GM18951 (cell line): ENCODE results near the gene COBL.

ENCODE experiments used
- POLR2A ChIP-seq: IDR thresholded peaks from 4 replicates; pipeline ENCODE4 v1.6.1; 2011; ENCODE audit warnings: mild to moderate bottlenecking; ENCODE audit not compliant: insufficient read length, insufficient read depth; ENCODE audit errors: extremely low read depth
- in situ Hi-C: fragments of 300-500 bp; cut with MboI; formaldehyde crosslinking; loops from one replicate; pipeline ENCODE4 v1.12.0; 2022; ENCODE audit warnings: low sequenced_read_pairs, mixed read lengths, inconsistent platforms; ENCODE audit not compliant: unreplicated experiment

The COBL gene

GRCh38 chr7:51150193-51150592 is 166.4 kb downstream of the COBL start:
- TF ChIP-seq POLR2A: no peak
- in situ Hi-C loops: no loop called here

- no peak for TF ChIP-seq POLR2A
- in situ Hi-C loops: no loop called here
These were observed 168.4 kb downstream of the COBL start for GRCh38 chr7:51148216-51148615.

DNA sequence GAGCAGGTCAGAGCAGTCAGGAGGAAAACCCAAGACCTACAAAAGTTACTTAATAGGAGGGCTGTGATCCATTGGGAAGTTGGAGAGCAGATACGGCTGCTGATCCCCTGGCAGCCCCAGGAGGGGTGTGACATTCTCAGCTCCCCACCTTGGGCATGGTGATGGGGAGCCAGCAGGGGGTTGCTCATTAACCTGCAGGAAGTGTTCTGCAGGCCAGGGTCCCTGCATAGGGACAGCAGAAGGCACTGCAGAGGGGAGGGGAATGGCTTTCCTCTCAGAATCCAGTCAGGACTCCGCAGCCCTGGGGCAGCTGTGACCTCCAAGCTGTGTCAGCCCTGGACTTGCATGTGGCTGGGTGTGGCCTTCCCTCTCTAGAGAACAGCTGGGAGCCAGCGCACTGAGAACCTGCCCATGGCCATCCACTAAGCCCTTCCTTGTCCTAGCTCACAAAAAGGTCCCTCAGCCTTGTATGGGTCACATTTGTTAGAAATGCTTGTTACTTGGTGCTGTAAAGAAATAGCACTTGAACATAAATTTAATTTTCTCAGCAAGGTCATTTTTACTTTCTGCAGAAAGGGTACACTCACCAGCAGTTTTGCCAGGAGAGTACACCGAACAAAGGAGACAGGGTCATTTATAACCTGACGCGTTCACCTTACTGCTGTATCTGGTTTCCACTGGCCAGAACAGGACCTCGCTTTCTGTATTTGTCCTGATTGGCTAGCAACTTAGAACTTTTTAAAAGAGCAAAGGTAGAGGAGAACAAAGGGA is 169.6 kb downstream of the COBL start:
- TF ChIP-seq POLR2A: no peak
- in situ Hi-C loops: no loop called here

DNA sequence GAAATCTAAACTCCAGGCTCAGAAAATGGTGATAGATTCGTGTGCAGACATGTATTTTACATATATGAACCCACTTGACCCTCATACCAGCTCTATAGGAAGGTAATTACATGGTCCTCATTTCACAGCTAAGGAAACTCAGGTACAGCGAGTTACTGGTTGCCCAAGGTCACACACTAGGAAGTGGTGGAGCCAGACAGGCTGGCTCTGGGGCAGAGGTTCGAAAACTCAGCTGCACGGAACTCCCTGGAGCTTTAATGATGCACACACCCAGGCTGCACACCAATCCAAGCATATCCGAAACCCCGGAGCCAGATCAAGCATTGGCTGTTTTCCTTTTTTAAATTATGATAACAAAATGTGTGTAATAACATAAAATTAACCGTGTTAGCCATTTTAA is 172.4 kb downstream of the COBL start:
- in situ Hi-C loops: no loop called here

GRCh38 chr7:51142741-51143385 is 173.7 kb downstream of the COBL start:
- no peak for TF ChIP-seq POLR2A
- in situ Hi-C loops: no loop called here

More for the DNA sequence above, 172.4 kb downstream of the COBL start:
- no peak for TF ChIP-seq POLR2A

DNA sequence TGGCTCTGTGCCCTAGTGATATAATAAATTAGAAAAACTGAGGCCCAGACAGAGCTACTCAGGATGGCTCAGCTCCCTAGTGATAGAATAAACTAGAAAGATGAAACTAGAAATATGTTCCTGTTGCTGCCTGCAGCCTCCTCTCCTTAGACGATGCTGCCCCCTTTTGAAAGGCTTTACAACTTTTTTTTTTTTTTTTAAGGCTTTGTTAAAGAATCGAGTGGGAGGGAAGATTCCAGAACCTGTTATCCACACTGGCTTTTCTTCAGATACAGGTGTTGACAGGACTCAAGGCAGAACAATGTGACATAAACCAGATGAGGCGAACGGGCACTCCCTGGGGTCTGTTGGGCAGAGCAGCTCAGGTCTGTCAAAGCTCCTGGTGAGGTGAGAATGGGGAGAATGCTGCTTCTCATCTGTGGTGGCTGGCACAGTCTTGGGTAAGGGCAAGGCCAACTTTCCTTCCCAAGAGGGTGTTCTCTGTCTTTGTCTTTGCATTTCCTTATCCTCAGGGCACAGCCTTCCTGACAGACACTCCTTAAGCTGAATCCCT is 175.1 kb downstream of the COBL start:
- TF ChIP-seq POLR2A: no peak
- in situ Hi-C loops: no loop called here

GRCh38 chr7:51140199-51141164 is 176.1 kb downstream of the COBL start:
- no peak for TF ChIP-seq POLR2A
- in situ Hi-C loops: no loop called here

GRCh38 chr7:51139796-51140195 is 176.8 kb downstream of the COBL start:
- TF ChIP-seq POLR2A: no peak
- in situ Hi-C loops: no loop called here

GRCh38 chr7:51138123-51139085 is 178.2 kb downstream of the COBL start:
- in situ Hi-C loops: no loop called here

DNA sequence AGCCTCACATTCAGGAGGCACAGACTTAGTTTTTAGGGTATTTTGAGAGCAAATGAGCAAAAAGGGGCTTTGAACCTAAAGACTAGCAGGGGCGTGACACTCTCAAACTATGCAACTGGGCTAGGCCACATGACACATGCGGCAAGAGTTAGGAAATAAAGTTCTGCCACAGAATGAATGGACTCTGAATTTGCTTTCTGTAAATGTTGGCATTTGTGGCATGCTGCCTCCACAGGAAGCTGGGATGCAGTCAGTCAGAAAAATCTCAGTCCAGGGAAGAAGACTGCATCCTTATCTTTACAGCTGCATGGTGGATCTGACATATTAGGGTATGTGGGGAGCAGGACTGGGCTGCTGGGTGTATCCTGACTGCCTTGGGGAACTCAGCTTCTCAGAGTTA is 181.0 kb downstream of the COBL start:
- in situ Hi-C loops: no loop called here
- no peak for TF ChIP-seq POLR2A

More at GRCh38 chr7:51138123-51139085, 178.2 kb downstream of the COBL start:
- TF ChIP-seq POLR2A: no peak

DNA sequence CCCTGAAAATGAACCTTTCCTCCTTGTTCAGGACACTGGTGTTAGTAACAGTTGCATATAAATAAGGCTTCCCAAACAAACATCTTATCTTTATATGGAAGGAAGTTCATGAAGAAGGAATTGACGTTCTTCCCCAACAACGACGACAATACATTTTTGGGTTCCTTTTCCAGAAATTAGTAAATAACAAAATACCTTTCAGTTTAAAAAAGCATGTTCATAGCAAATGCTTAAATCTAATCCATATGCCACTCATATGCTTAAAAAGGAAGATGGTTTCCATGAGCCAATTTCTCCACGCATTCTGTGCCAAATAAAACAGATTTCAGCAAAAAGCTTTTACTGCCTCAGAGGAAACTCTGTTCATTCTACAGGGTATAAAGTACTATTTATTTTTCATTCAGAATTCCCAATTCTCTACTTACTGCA is 182.6 kb downstream of the COBL start:
- TF ChIP-seq POLR2A: no peak
- in situ Hi-C loops: no loop called here

DNA sequence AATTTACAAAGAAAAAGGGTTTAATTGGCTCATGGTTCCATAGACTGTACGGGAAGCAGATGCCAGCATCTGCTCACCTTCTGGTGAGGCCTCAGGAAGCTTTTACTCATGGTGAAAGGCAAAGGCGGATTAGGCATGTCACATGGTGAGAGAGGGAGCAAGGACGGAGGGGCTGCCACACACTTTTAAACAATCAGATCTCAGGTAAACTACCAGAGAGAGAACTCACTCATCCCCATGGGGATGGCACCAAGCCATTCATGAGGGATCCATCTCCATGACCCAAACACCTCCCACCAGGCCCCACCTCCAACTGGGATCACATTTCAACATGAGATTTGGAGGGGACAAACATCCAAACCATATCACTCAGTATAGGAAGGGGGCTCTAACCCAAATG is 183.9 kb downstream of the COBL start:
- TF ChIP-seq POLR2A: no peak
- in situ Hi-C loops: no loop called here
